Urinary bladder (tissue), 4 donors: ENCODE data around the gene WNT6. TPM values are rescaled to one million over a fixed set of nuclear protein-coding genes. Genes with fewer than 3 reads are reported as not detected.

ENCODE experiments used
- DNase-seq: peaks from one replicate; pipeline ENCODE4 v3.0.0-alpha.2; 2015; ENCODE audit errors: extremely low spot score
- H3K27ac ChIP-seq: one replicate; pipeline ENCODE4 v1.5.1; 2013; ENCODE audit warnings: low read depth, mild to moderate bottlenecking, moderate library complexity
- H3K36me3 ChIP-seq: one replicate; pipeline ENCODE4 v1.6.1; 2013; ENCODE audit warnings: mild to moderate bottlenecking, moderate library complexity; ENCODE audit not compliant: insufficient read depth
- H3K4me1 ChIP-seq: one replicate; pipeline ENCODE4 v1.6.1; 2013; ENCODE audit warnings: mild to moderate bottlenecking, moderate library complexity; ENCODE audit not compliant: insufficient read depth
- H3K4me3 ChIP-seq: one replicate; pipeline ENCODE4 v1.5.1; 2013; ENCODE audit warnings: low read depth, low read length
- WGBS: extraction: QIAGEN DNeasy Blood & Tissue Kit; methylation state at CpG from one replicate; pipeline ENCODE4 v1.1.7; 2013; 5-methylcytosine and 5-hydroxymethylcytosine counted together
- polyA plus RNA-seq: library from polyadenylated mRNA; stranded (reverse); fragments of 200-250 nt; gene quantifications from one replicate; pipeline ENCODE4 v1.2.3, GENCODE V29; 2013
- total RNA-seq: library from RNA; depleted of rRNA; stranded (reverse); fragments of >200 nt; gene quantifications from one replicate; pipeline ENCODE4 v1.2.3, GENCODE V29; 2014
- donor health status: healthy with polysubstance abuse.
- donor health status: healthy.

Gene WNT6
- total and polyA plus RNA-seq, 2 donors = 0.16 to 3.0 TPM

- Histone ChIP-seq H3K4me3 (no peak overlapping the region), H3K27ac (no peak overlapping the region), H3K4me1 (no peaks in the 10 kb centered on the region), H3K36me3 (no peaks in the 10 kb centered on the region)
- no peak for DNase-seq
- 75% methylated on average over 7 of the region's 7 CpGs for WGBS
Measured at GRCh38 chr2:218822622-218823021, 37.0 kb upstream of the WNT6 start.

- WGBS = 85% methylated on average over 9 of the region's 9 CpGs
- no peak for DNase-seq
- H3K27ac ChIP-seq = no peak overlapping the region
- H3K4me1 ChIP-seq = no peaks in the 10 kb centered on the region
- no peaks in the 10 kb centered on the region for H3K36me3 ChIP-seq
- H3K4me3 ChIP-seq = no peak overlapping the region
Measured at GRCh38 chr2:218823196-218823855, 36.3 kb upstream of the WNT6 start.

GRCh38 chr2:218824004-218824403 lies 35.6 kb upstream of the WNT6 start:
- Histone ChIP-seq H3K4me1 (no peaks in the 10 kb centered on the region), H3K27ac (no peak overlapping the region), H3K4me3 (no peak overlapping the region), H3K36me3 (no peaks in the 10 kb centered on the region)
- no peak for DNase-seq
- WGBS = 91% methylated on average over 7 of the region's 7 CpGs

GRCh38 chr2:218826791-218827190 lies 32.8 kb upstream of the WNT6 start:
- no peak for DNase-seq
- no peak overlapping the region for H3K27ac ChIP-seq
- WGBS = 85% methylated on average over 10 of the region's 10 CpGs
- H3K4me3 ChIP-seq = no peak overlapping the region
- no peaks in the 10 kb centered on the region for H3K4me1 ChIP-seq
- no peaks in the 10 kb centered on the region for H3K36me3 ChIP-seq

- H3K36me3 ChIP-seq = no peaks in the 10 kb centered on the region
- H3K4me1 ChIP-seq = no peaks in the 10 kb centered on the region
- no peak for DNase-seq
- H3K27ac ChIP-seq = no peak overlapping the region
- 61% methylated on average over 14 of the region's 14 CpGs for WGBS
- no peak overlapping the region for H3K4me3 ChIP-seq
Measured at GRCh38 chr2:218827701-218828476, 31.7 kb upstream of the WNT6 start.

- H3K27ac ChIP-seq = no peak overlapping the region
- H3K4me1 ChIP-seq = no peaks in the 10 kb centered on the region
- H3K36me3 ChIP-seq = no peaks in the 10 kb centered on the region
- no peak for DNase-seq
- 88% methylated on average over 4 of the region's 4 CpGs for WGBS
- H3K4me3 ChIP-seq = no peak overlapping the region
Measured at GRCh38 chr2:218828477-218828778, 31.2 kb upstream of the WNT6 start.

GRCh38 chr2:218829868-218830451 lies 29.6 kb upstream of the WNT6 start:
- Histone ChIP-seq H3K4me1 (no peaks in the 10 kb centered on the region), H3K27ac (no peak overlapping the region), H3K4me3 (no peak overlapping the region), H3K36me3 (no peaks in the 10 kb centered on the region)
- no peak for DNase-seq
- 68% methylated on average over 17 of the region's 17 CpGs for WGBS

- Histone ChIP-seq H3K4me1 (no peaks in the 10 kb centered on the region), H3K4me3 (no peak overlapping the region), H3K36me3 (no peaks in the 10 kb centered on the region), H3K27ac (no peak overlapping the region)
- WGBS = 70% methylated on average over 3 of the region's 3 CpGs
- DNase-seq = no peak
Measured at GRCh38 chr2:218830526-218831306, 28.9 kb upstream of the WNT6 start.

- Histone ChIP-seq H3K36me3 (no peaks in the 10 kb centered on the region), H3K4me1 (no peaks in the 10 kb centered on the region), H3K4me3 (no peak within 1 kb of the TSS), H3K27ac (no peak within 1 kb of the TSS)
- no peak for DNase-seq
- WGBS = 76% methylated on average over 18 of the region's 18 CpGs
Measured at GRCh38 chr2:218831378-218831990, 28.1 kb upstream of the WNT6 start, which contains the start of gene PRKAG3. PRKAG3 (minus strand) TSS chr2:218831803.

- no peak for DNase-seq
- Histone ChIP-seq H3K36me3 (no peaks in the 10 kb centered on the region), H3K27ac (no peak overlapping the region), H3K4me3 (no peak overlapping the region), H3K4me1 (no peaks in the 10 kb centered on the region)
- WGBS = 86% methylated on average over 3 of the region's 3 CpGs
Measured at GRCh38 chr2:218832081-218832480, 27.5 kb upstream of the WNT6 start.

- no peaks in the 10 kb centered on the region for H3K4me1 ChIP-seq
- H3K36me3 ChIP-seq = no peaks in the 10 kb centered on the region
- no peak for DNase-seq
- no peak overlapping the region for H3K4me3 ChIP-seq
- 57% methylated on average over 3 of the region's 3 CpGs for WGBS
- no peak overlapping the region for H3K27ac ChIP-seq
Measured at GRCh38 chr2:218832520-218832919, 27.1 kb upstream of the WNT6 start.

- no peak overlapping the region for H3K27ac ChIP-seq
- no peak for DNase-seq
- H3K36me3 ChIP-seq = no peaks in the 10 kb centered on the region
- WGBS = 76% methylated on average over 4 of the region's 4 CpGs
- no peak overlapping the region for H3K4me3 ChIP-seq
- H3K4me1 ChIP-seq = no peaks in the 10 kb centered on the region
Measured at GRCh38 chr2:218833023-218833609, 26.5 kb upstream of the WNT6 start.

- Histone ChIP-seq H3K36me3 (no peaks in the 10 kb centered on the region), H3K27ac (no peak overlapping the region), H3K4me3 (no peak overlapping the region), H3K4me1 (no peaks in the 10 kb centered on the region)
- no peak for DNase-seq
- 62% methylated on average over 4 of the region's 4 CpGs for WGBS
Measured at GRCh38 chr2:218834685-218835084, 24.9 kb upstream of the WNT6 start.
